Endometrium (tissue), 2 donors: ENCODE results near the gene TMEM170B.

Experiments
- FAIRE-seq: peaks from 2 replicates; lab custom pipeline; 2012; peaks lifted over from hg19 to GRCh38; lab: Jason Lieb, UNC
- donor health status: control.
- donor health status: control.

The TMEM170B gene

GRCh38 chr6:11616200-11616611 lies 78.7 kb downstream of the TMEM170B start:
- FAIRE-seq, result no peak

DNA sequence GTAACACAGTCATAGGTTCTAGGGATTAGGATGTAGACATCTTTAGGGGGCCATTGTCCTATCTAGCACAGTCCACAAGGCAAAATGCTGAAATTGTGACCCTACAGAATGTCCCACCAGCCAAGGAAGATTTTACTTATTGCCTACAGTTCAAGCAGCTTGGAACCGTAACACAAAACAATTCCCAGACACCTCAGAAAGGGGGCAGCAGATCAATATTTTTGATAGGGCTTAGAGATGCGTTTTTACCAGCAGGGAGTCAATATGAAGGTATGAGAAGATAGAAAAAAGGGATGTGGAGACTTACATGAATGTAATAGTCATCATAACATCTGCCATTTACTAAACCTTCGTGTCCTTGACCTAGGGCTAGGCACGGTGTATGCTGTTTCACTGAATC lies 81.0 kb downstream of the TMEM170B start:
- no peak for FAIRE-seq

GRCh38 chr6:11621119-11621518 lies 83.6 kb downstream of the TMEM170B start:
- no peak for FAIRE-seq

GRCh38 chr6:11622156-11622555 lies 84.6 kb downstream of the TMEM170B start:
- no peak for FAIRE-seq

GRCh38 chr6:11623272-11623671 lies 85.7 kb downstream of the TMEM170B start:
- FAIRE-seq, result no peak

DNA sequence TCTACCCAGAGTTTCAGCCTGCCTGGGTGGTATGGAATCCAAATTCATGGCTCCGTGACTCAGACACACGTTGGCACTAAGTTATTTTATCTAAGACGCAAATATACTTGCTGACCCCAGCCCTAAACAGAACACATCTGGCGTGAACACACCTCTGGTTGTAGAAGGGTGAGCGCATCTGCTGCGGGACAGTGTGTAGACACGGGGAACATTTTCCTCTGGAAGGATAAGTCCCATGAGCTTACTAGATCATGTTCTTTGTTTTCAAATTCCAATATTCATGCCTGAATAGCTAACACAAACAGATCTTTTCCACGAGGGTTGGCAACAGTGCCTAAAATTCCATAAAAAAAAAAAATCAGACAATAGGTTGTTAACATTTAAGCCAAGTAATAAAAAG lies 87.8 kb downstream of the TMEM170B start:
- no peak for FAIRE-seq

DNA sequence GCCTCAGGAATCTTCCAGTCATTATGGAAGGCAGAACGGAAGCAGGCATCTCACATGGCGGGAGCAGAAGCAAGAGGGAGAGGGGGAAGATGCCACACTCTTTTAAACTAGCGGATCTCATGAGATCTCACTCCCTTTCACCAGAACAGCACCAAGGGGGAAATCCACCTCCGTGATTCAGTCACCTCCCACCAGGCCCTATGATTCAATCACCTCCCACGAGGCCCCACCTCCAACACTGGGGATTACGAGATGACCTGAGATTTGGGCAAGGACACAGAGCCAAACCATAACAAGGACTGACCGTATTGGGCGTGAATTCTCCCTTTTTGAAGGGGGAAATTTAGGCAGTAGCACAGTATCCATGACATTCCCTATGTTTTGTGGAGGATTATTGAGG lies 88.8 kb downstream of the TMEM170B start:
- FAIRE-seq, result no peak

- FAIRE-seq, result no peak
These were observed 91.0 kb downstream of the TMEM170B start for GRCh38 chr6:11628562-11628961.

DNA sequence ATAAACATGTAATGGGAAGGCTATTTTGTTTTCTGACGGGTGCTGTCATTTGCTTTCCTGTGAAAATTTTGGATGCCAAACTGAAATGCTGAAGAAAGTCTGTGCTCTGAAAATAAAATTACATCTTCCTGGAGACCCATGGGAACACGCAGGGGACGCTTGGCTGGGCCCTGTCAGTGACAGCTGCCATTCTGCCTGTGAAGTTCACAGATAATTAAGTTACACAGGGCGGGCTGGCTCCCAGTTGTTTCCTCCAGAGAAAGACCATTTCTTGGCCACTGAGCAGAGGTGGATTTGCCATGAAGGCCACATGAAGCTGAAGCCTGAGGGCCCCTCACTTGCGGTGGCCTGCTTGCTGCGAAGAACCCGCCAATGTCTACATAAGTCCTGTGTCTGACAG lies 93.5 kb downstream of the TMEM170B start:
- FAIRE-seq, result no peak

GRCh38 chr6:11631539-11631938 lies 94.0 kb downstream of the TMEM170B start:
- FAIRE-seq, result no peak

GRCh38 chr6:11632231-11632630 lies 94.7 kb downstream of the TMEM170B start:
- FAIRE-seq, result no peak

DNA sequence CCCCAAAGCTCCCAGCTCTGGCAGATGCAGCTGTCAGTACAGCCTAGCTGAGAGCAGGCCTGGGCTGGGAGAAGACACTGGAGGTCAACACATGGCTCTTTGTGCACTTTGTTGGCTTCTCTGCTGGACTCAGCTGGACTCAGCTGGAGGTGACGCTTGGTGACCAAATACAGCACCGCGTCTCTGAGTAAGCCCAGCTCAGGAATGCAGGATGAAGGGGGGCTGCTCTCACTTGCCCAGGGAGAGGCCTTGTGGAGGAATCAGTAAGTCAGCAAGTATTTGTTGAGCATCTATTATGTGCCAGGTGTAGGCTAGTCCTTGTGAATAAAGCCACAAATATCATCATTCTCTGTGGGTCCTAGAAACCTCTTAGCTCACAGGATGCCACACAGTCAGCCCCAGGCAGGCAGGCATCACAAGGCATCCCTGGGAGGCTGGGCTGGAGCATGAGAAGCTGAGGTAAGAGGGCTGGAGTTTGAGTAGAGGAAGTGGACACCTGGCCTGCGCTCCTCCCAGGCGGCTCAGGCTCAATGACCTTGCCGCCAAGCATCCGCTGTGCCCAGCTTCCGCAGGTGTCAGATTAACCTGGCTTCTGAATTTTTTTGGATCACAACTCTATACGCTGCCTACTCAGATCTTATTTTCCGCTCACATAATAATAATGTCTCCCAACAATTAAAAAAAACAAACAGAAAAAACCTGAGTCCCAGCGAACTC lies 95.4 kb downstream of the TMEM170B start:
- FAIRE-seq, result no peak
